Bone marrow (tissue), 2 donors: ENCODE data around the gene CELF3.
"Not testable (repeated sequence)": the region's sequence is repeated elsewhere in the genome, so short reads cannot be mapped to it uniquely, and the experiment has no call there.

ENCODE experiments used
- DNase-seq, 2 donors: peaks; one replicate each; lab custom pipeline; 2025; lab: John Stamatoyannopoulos, UW

CELF3 gene

DNA sequence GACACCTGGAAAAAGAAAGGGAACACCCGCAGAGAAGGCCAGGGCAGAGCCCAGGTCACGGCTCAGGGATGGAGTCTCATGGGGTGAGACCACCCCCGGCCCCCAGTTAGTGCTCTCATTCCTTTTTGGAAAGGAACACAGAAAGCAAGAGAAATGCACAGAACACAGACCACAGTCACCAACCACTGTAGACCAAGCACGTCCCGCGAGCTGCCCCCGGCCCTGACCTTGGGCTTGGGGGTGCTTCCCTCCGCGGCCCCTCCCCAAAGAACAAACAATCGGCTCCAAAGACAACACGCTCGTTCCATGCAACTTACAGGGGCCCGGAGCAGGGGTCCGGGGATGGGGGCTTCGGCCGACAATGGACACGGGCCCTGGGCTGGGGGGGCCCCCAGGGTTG lies 12.8 kb downstream of the CELF3 start:
- DNase-seq: no peak

DNA sequence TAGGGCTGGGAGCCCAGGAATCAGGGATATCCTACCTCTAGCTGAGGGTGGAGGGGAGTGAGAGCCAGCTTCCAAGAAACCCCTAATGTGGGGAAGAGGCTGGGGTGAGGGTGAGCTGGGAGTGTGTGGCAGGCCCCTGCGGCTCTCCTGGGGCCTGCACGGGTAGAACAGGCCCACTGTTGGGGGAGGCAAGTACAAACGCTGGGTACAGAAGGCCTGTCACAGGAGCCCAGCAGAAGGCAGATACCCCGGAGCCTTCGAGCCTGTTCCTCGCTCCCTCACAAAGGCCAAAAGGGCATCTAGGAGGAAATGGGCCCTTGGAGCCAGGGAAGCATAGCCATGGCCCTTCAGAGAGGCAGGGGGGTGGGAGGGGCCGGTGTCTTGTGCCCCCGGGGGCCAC lies 13.7 kb downstream of the CELF3 start:
- no peak for DNase-seq

DNA sequence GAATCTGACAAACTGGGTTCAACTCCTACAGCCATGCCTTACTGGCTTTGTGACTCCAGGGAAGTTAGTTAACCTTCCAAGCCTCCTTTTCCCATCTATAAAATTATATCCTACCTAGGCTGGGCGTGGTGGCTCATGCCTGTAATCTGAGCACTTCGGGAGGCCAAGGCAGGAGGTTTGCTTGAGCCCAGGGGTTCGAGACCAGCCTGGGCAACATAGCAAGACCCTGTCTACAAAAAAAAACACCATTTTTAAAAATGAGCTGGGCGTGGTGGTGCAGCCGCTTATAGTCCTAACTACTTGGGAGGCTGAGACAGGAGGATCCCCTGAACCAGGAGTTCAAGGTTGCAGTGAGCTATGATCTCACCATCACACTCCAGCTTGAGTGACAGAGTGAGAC lies 15.1 kb downstream of the CELF3 start:
- DNase-seq: no peak

DNA sequence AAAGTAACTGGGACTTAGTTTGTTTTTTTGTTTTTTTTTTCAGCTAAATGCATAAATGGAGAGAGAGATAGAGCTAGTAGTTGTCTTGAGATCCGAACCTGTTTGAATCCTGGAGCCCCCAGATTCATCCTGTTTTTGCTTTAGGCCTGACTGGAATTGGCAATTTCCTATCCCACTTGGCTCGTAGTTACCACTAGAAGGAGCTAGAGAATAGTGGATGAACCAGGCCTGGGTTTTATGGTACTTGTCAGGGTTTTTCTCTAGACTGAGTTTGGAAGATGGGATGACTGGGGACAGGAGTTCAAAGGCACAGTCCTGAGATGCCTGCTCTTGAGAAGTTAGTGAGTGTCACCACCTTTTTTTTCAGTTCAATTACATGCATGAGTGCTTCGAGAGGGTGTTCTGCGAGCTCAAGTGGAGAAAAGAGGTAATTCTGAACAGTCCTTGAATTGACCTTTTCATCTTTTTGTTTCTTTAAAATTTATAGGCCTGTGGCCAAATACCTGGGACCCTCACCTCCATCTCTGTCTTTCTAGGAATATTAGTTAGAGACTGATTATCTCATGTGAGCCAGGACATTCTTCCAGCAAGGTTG lies 23.4 kb downstream of the CELF3 start:
- DNase-seq: no peak

DNA sequence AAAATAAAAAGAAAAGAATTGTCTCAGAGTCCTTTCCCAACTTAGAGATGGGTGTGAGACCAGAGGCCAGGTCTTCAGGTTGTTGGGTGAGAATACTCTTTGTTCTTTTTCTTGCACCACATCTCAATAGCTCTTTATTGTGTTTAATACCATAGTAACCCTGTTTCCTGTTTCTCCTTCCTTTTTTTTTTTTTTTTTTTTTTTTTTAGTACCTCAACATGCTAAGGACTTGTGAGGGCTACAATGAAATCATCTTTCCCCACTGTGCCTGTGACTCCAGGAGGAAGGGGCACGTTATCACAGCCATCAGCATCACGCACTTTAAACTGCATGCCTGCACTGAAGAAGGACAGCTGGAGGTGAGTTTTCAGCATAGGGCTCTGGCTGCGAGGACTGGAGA lies 24.4 kb downstream of the CELF3 start:
- DNase-seq: no peak

DNA sequence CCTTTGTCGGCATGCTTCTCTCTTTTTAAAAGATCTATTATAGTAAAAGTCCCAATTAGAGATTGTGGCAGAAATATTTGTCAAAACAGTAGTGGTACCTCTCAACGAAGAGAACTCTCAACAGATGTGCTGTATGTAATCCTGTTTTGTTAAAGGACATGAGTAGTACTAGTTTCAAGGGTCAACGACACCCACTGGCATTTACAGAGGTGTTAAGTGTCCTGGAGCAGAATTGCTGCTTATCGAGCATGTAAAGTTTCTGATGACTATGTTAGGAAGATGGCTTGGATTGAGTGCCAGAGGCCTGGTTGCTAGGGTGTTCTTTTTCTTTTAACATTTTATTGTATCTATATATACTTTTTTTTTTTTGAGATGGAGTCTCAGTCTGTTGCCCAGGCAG lies 27.1 kb downstream of the CELF3 start:
- DNase-seq: no peak

DNA sequence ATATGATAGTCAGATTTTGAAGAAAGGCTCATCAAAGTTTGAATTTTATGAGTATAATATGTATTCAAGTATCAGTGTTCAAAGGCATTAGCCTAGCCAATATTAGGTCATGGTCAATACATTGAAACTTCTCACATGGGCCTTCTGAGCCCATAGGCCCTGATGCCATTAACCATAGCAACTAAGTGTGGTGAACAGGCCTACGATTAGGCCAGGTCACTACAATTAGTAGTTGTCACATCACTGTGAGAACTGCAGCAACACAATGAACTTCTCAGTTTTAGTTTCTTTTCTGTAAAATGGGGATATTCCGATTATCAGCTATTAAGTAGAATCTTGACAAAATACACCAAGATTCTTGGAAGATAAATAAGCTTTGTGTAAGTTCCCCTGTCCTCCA lies 30.0 kb downstream of the CELF3 start:
- DNase-seq: no peak

DNA sequence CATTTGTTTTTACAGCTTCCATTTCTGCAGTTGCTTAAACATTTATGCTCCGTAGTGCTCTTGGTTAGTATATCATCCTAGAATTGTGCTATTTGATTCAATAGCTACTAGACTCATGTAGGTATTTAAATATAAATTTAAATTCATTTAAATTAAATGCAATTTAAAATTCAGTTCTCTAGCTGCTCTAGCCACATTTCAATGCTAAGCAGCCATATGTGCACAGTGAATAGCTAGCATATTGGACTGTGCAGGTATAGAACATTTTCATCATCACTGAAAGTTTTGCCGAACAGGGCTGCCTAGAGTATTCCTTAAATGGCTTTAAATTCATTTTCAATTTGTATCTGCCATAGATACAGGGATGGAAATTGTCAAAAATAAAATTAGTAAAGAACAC lies 32.5 kb downstream of the CELF3 start:
- no peak for DNase-seq

DNA sequence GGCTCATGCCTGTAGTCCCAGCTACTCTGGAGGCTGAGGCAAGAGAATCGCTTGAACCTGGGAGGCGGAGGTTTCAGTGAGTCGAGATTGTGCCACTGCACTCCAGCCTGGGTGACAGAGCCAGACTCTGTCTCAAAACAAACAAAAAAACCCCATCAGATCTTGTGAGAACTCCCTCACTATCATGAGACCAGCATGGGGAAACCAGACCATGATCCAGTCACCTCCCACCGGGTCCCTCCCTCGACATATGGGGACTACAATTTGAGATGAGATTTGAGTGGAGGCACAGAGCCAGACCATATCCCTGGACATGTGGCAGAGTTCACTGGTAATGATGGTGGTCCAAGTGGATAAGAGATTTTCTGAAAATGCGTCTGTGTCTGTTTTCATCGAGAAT lies 33.7 kb downstream of the CELF3 start:
- DNase-seq: not testable (repeated sequence)

DNA sequence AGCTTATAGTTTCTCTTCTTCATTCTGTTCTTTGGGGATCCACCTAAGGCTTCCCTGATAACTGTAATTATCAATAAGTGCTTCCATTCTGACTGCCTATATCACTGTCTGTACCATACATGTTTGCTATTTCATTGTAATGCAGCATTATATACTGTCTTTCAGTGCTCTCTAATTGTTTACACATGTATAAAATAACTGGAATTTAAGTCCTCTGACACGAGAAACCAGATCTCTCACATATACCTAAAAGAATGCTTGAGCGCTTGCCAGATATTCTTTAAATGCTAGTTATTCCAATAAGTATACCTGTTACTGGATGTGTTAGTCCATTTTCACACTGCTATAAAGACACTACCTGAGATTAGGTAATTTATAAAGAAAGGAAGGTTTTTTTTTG lies 34.7 kb downstream of the CELF3 start:
- no peak for DNase-seq

DNA sequence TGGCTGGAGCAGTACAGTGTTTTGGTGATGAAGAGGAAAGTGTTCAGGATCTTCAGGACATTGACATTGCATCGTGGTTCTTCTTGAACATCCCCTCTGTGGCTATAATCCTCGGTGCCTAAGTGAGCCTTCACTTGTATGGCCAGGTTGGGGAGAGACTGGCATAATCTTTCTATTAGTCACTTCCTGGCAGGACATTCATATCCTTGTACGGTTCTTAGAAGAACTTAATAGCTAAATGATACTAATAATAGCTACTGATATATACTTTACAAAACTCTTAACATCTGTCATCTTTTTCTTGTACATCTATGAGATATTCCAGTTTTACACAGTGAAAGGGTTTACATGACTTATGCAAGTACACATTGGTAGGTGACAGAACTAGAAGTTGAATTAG lies 35.8 kb downstream of the CELF3 start:
- DNase-seq: no peak

DNA sequence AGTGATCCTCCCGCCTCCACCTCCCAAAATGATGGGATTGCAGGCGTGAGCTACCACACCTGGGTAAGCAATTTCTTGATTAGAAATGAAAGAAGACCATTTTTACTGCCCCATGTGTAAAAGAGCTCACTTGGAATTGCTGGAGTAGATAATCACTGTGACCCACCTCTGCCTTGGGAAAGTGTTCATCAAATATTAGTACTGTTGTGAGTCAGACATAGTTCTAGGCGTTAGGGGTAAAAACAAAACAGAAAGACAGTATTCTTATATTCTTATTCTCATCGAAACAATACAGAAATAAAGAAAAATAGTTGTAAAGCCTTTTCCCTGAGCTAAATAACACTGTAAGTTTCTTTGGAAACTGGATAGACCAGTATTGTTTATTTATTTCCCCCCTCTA lies 36.2 kb downstream of the CELF3 start:
- DNase-seq: no peak

DNA sequence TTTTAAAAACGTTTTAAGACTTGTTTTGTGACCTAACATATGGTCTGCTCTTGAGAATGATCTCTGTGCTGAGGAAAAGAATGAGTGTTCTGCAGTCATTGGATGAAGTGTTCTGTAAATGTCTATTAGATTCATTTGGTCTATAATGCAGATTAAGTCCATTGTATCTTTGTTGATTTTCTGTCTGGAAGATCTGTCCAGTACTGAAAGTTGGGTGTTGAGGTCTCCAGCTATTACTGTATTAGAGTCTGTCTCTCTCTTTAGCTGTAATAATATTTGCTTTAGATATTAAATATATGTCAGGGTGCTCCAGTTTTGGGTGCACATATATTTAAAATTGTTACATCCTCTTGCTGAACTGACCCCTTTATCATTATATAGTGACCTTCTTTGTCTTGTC lies 43.2 kb downstream of the CELF3 start:
- DNase-seq: no peak

DNA sequence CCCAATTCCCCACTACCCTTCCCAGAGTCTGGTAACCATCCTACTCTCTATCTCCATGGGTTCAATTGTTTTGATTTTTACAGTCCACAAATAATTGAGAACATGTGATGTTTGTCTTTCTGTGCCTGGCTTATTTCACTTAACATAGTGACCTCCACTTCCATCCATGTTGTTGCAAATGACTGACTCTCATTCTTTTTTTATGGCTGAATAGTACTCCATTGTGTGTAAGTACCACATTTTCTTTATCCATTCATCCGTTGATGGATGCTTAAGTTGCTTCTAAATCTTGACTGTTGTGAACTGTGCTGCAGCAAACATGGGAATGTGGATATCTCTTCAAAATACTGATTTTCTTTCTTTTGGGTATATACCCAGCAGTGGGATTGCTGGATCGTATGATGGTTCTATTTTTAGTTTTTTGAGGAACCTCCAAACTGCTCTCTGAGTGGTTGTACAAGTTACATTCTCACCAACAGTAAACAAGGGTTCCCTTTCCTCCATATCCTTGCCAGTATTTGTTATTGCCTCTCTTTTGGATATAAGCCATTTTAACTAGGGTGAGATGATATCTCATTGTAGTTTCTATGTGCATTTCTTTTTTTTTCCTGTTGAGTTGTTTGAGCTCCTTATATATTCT lies 46.4 kb downstream of the CELF3 start:
- DNase-seq: not testable (repeated sequence)

DNA sequence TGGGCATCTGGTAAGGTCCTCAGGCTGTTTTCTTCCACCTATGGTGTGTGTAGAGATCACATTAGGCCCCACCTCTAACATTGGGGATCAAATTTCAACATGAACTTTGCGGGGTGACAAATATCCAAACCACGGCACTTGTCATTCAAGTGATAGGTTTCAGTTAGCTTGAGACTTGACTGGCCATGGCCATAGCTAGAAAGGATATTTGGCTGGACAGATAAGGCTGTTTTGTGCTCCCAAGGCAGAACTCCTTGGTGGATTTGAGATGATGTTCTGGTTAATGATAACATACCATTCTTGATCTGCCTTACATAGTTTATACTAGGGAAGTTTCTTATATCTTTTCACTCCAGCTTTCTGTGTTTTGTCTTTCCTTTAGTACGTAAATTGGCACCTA lies 48.5 kb downstream of the CELF3 start:
- no peak for DNase-seq

DNA sequence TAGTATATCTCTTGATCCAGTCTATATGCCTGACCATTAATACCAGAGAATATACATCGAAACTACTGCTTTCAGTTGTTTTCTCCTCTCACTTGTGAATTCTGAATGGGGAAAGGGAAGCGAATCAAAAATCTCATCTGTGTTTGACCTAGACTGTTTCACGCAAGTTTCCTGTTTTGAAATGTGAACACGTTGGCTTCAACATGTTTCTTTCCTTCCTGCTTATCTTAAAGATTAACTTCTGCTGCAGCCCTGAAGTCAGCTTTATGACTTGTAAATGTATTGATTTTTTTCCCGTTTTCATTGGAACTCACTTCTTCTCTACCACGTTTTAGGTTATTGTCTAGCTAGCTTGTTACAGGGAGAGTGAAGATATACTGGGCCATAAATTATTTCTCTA lies 54.9 kb downstream of the CELF3 start:
- peak in 1 of 2 donors; percentile 38 for DNase-seq

DNA sequence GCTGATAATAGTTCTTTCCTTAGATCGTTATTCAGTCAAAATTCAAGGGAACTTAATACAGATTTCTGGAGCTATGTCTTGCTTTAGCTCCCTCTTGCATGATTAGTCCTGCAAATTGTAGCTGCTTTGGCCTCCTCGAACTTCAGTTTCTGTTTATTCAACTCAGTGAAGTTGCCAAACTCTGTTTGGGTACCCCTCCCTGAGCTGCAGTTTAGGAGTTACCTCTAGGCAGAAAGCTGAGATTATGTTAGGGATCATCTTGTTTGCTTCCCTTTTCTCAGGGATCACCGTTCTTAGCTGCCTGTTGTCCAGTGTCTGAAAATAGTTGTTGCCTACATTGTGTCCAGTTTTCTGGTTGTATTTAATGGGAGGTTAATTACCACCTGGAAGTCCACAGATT lies 61.2 kb downstream of the CELF3 start:
- no peak for DNase-seq

DNA sequence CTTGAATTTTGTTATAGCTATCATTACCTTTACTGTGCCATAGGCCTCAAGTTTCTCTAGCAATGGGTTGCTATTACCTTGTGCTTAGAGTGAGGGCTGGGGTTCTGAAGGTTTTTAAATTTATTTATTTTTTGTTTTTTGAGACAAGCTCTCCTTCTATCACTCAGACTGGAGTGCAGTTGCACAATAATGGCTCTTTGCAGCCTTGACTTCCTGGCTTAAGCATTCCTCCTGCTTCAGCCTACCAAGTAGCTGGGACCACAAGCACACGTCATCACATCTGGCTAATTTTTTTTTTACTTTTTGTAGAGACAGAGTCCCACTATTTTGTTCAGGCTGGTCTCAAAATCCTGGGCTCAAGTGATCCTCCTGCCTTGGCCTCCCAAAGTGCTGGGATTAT lies 63.2 kb downstream of the CELF3 start:
- peak in 1 of 2 donors; percentile 47 for DNase-seq
